ENCODE data around the gene TBC1D30.

- no peak for TF ChIP-seq CTCF (IDR thresholded peaks at IDR 0.05)
- TF ChIP-seq POLR2A (IDR thresholded peaks at IDR 0.05) = no peak
- no peak for TF ChIP-seq POLR2AphosphoS5 (IDR thresholded peaks at IDR 0.05)
Measured at GRCh38 chr12:64814432-64814831, 10.0 kb upstream of the TBC1D30 start.

Data from gastroesophageal sphincter (tissue), 3 donors.